HG03558 (cell line): ENCODE results near the gene MPRIP.
"Not testable (repeated sequence)": the region's sequence is repeated elsewhere in the genome, so short reads cannot be mapped to it uniquely, and the experiment has no call there.

ENCODE experiments used
- ATAC-seq: cut with Tn5 transposase; IDR thresholded peaks from one replicate; pipeline ENCODE4 v1.9.1; 2021; ENCODE audit warnings: moderate number of reproducible peaks; ENCODE audit not compliant: unreplicated experiment; ENCODE audit errors: extremely low read depth

Gene MPRIP, protein sequence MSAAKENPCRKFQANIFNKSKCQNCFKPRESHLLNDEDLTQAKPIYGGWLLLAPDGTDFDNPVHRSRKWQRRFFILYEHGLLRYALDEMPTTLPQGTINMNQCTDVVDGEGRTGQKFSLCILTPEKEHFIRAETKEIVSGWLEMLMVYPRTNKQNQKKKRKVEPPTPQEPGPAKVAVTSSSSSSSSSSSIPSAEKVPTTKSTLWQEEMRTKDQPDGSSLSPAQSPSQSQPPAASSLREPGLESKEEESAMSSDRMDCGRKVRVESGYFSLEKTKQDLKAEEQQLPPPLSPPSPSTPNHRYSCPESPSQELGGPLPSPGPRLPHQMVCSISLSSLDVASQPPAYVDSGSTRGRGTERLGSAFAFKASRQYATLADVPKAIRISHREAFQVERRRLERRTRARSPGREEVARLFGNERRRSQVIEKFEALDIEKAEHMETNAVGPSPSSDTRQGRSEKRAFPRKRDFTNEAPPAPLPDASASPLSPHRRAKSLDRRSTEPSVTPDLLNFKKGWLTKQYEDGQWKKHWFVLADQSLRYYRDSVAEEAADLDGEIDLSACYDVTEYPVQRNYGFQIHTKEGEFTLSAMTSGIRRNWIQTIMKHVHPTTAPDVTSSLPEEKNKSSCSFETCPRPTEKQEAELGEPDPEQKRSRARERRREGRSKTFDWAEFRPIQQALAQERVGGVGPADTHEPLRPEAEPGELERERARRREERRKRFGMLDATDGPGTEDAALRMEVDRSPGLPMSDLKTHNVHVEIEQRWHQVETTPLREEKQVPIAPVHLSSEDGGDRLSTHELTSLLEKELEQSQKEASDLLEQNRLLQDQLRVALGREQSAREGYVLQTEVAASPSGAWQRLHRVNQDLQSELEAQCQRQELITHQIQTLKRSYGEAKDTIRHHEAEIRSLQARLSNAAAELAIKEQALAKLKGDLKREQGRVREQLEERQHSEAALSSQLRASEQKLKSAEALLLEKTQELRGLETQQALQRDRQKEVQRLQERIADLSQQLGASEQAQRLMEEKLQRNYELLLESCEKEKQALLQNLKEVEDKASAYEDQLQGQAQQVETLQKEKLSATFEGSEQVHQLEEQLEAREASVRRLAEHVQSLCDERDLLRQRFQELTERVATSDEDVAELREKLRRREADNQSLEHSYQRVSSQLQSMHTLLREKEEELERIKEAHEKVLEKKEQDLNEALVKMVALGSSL (N-terminal part only)

DNA sequence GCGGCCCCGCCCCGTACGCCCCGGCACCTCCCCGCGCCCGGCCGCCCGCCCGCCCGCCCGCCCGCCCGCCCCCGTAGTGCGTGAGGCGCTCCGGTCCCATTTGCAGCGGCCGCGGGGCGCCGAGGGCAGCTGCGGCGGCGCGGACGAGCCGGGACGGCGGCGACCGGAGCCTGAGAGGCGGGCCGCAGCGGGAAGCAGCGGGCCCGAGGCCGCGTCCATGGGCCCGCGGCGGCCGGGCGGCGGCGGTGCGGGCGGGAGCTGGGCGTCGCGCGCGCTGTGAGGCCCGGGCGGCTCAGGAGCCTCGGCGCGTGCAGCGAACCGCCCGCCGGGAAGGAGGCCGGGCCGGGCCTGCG lies at the start of gene MPRIP:
MPRIP (plus strand) TSS at position 74 of the 353 bp plus-strand sequence. CDS start 392 bp downstream, outside the sequence.
- no peak for ATAC-seq

DNA sequence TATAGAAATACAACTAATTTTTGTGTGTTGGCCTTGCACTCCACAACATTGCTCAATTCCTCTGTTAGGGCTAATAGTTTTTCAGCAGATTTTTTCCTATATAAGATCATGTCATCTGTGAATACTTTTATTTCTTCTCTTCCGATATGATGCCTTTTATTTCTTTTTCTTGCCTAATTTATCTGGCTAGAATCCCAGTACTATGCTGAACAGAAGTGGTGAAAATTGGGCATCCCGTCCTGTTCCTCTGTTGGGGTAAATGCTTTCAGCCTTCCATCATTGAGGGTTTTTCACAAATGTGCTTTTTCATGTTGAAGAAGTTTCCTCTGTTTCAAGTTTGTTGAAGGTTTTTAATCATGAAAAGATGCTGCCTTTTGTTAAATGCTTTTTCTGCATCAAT lies 47.6 kb upstream of the MPRIP start:
- ATAC-seq, result no peak

DNA sequence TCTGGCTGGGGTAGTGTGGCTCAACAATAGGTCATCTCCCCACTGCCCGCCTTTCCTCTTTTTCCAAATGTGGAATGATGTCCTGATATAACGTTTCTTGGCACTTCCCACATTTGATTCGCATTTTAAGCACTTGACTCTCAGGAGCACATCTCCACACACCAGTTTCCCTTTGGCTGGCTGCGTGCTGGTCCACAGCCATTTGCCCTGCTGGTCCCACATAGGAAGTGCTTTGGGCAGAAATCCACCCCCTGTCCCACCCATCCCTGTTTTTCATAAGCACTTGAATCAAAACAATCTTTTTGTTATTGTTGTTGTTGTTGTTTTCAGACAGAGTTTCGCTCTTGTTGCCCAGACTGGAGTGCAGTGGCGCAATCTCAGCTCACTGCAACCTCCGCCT lies 46.3 kb upstream of the MPRIP start:
- ATAC-seq, result no peak

DNA sequence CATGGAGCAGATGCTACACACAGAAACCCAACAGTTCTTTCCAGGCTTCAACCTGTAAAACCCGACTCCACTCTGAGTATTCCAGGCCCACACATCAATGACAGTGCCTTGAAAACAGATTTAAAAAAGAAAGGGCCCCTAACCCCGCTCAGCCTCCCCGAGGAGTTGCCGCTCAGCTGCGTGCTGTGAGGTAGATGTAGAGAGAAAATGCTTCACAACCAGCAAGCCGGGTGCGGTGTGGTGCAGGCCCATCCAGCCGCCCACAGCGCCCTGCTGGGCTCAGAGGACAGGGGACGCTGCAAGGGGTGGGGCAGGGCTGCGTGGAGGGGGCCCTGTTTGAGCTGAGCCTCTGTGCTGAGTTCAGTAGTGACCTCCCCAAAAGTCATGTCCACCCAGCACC lies 45.5 kb upstream of the MPRIP start:
- ATAC-seq, result not testable (repeated sequence)

DNA sequence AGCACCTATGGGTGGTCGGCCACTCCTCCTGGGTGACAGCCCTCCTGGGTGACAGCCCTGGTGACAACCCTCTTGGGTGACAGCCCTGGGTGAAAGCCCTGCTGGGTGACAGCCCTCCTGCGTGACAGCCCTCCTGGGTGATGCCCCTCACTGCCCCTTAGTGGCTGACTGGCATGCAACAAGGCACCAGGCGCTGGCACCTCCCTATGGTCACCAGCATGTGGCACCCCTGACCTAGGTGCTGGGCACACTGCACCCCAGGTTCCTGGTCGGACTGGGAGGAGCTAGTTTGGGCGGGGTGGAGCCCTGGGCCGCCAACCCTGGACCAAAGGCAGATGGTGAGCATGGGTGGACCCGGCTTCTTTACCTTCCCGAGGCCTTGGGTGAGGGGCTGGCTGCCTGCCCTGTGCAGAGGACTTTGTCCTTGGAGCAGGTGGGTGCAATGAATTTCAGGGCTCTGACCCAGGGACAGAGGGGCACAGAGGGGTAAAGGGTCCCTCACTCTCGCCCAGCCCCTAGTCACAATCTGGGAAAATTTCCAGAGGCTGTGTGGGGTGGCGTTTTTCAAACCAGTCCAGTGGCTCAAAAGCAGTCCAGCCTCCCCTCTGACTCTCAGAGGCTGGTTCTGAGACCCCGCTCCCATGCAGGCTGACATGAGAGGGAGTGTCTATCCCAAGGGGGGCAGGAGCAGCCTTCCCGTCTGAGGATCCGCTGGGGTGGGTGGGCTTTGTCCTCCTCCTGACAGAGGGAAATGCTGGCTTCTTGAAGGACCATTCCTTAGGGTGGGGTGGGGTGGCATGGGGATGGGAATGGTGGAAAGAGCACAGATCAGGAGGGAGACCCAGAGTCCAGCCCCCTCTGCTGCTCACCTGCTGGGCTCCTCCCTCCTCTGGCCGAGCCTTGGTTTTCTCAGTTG lies 44.5 kb upstream of the MPRIP start:
- ATAC-seq, result no peak

DNA sequence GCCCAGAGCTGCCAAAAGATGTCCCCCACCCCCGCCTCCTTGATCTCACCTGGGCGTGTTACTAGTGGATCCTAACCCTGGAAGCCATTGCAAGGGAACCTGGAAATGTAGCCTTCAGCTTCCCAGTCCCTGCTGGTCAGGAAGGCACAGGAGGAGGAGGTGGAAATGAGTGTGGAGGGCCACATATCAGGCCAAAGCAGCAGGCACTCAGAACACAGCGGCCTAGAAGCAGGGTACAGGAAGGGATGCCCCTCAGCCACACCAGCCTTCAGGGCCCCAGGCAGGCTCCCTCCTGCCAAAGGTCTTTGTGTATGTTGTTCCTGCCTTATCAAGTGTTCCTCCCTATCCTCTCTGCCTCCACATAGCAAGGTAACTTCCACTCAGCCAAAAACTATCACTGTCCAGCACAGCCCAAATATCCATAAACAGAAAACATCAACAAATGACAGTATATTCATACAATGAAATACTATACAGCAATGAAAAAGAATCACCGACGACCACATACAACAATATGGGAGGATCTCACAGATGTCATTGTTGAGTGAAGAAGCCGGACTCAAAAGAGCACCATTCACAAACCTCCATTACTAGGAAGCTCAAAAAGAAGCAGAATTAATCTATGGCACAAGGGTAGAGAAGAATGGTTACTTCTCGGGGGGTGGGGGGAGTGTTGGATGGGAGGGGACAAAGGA lies 42.2 kb upstream of the MPRIP start:
- no peak for ATAC-seq

DNA sequence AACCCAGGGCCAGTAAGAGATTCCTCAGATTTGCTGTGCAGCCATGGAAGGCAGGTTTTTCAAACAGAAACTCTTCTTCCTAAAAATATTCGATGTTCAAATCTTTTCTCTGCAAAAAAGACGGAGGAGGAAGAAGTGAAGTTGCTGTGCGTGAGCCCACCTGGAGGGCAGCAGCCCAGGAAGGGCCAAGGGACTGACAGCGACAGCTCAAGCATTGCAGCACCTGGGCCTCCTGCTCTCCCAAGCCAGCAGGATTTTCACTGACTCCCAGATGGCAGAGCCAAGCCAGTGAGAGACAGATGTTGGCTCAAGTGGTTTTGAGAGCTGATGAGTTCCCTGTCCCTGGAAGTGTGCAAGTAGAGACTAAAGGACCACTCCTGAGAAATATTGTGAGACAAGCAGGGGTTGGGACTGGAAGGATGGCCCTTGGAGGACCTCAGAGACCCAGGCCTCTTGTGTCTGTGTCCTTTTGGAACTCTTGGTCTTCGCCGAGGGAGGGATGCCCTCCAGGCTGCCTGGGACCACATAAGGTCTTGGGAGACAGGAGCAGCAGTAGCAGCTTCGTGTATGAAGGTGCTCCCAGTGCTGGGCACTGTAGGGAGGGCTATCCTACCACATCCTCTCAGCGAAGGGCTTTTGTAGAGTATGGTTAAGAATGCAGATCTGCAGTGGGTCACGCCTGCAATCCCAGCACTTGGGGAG lies 41.0 kb upstream of the MPRIP start:
- ATAC-seq, result no peak

DNA sequence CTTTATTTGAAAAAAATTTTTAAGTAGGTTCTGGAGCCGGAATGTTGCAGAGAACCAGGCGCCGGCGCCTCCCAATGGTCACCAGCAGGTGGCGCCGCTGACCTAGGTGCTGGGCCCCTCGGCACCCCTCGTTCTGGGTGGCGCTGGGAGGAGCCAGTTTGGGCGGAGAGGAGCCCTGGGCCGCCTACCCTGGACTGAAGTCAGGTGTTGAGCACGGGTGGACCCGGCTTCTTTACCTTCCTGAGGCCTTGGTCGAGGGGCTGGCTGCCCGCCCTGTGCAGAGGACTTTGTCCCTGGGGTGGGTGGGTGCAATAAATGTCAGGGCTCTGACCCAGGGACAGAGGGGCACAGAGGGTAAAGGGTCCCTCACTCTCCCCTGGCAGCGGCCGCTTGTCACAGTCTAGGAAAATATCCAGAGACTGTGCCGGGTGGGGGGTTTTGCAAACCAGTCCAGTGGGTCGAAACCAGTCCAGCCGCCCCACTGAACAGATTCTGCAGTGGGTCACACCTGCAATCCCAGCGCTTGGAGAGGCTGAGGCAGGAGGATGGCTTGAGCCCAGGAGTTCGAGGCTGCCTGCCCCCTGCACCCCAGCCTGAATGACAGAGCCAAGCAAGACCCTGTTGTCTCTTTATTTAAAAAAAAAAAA lies 40.3 kb upstream of the MPRIP start:
- ATAC-seq, result no peak

DNA sequence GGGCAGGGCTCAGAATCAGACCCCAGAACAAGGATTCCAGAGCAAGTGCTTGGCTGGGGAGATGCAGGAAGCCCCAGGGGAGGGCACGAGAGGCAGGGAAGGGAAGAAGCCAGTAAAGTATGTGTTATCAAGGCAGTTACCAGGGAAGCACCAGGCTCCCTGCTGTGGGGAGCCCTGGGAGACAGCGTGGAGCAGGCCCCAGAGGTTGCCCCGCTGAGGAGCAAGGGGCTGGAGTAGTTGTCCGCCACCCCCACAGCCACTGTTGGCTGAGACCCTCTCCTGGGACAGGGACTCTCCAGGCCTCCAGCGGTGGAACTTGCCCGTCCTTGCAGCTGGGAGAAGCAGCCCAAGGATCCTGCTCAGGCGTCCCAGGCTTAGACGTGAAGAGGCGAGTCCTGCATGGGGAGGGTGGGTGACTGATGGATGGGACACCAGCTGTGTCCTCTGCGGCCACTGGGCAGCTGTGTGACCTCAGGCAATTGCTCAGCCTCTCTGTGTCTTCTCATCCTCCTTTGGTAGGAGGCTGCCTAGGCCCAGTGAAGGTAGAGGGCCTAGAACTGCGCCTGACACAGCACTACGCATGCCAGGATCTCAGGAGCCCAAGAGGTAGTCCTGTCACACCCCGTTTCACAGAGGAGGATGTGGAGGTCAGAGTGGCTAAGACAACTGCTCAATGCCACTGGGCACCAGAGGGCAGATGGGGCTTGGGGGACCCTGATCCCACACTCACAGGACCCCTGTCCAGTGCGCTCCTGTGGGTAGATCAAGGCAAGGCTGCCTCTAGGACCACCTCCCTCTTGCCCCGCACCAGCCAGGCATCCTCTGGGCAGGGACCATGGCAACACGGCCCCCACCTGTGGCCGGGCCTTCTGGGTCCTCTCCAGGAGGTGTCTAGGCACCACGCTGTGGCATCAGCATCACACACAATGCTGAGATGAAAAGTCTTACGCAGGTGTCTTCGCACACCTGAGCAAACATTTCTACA lies 39.2 kb upstream of the MPRIP start:
- not testable (repeated sequence) for ATAC-seq

DNA sequence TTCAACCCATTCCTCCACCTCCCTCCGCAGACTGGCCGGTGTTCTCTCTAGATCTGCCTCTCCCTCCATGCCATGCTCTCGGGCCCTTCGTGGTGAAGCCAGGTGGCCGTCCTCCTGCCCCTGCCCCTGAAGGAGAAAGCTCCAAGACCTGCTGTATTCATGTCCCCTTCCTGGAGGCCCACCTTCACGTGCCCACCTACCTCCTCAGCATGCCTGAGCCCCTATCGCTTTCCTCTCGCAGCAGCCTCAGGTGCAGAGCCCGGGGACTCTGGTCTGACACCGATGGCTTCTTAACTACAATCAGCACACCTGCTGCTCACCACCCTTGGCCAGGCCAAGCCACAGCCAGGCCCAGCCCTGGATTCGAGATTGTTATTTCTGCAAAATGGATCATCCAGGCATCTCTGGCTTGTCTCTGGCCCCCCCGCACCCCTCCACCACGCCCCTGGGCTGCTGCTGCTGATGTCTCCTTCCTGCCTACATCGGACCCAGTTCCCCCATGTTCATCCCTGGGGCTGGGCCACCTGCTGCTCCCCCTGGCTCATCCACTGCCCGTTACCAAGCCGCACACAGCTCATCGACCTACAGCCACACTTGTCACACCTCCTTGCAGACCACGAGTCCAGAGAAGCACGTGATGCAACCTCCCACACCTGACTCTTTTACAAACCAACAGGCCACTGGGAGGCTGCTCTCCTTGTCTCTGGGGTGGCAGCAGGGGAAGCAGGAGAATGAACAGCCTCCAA lies 37.8 kb upstream of the MPRIP start:
- no peak for ATAC-seq

DNA sequence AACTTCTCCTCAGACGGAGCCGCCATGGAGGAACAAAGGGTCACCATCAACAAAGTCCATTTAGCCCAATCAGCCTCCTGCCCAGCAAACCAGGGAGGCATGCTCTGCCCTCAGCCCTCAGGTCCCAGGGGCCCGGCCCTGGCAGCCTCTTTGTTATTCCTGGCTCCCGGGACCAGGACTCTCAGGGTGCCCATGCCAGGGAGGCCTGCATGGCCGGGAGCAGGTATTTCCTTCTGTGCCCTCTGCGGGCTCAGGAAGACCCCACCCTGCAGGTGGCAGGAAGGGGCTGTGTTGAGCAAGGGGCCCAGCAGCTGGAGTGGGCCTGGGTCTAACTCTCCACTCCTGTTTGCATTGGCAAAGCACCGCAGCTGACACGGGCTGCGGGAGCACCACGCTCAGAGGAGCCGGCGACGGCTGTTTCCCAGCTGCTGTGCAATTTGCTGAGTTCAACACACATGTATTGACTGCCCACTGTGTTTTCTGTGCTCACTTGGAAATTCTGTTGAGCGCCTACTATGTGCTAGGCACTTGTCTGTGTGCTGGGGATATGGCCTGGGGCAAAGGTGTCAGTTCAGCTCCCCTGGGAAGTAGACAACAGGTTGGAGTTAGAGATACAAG lies 37.2 kb upstream of the MPRIP start:
- ATAC-seq, result not testable (repeated sequence)

DNA sequence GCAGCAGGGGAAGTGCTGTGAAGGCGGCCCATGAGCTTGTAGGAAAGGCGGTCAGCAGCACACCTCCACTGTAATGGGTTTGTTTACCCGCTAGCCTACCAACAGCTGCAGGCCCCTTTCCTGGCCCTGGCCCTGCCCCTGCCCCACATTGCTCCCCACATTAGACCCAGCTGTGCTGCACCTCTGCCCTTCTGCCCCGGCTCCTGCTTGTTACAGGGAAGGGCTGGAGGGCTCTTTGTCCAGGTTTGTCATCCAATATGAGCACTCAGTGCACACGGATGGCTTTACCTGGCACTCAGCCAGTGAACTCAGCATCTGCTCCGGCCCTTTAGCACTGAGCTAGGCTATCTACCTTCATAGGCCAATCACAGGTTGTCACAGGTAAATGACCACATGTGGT lies 34.4 kb upstream of the MPRIP start:
- ATAC-seq, result not testable (repeated sequence)

DNA sequence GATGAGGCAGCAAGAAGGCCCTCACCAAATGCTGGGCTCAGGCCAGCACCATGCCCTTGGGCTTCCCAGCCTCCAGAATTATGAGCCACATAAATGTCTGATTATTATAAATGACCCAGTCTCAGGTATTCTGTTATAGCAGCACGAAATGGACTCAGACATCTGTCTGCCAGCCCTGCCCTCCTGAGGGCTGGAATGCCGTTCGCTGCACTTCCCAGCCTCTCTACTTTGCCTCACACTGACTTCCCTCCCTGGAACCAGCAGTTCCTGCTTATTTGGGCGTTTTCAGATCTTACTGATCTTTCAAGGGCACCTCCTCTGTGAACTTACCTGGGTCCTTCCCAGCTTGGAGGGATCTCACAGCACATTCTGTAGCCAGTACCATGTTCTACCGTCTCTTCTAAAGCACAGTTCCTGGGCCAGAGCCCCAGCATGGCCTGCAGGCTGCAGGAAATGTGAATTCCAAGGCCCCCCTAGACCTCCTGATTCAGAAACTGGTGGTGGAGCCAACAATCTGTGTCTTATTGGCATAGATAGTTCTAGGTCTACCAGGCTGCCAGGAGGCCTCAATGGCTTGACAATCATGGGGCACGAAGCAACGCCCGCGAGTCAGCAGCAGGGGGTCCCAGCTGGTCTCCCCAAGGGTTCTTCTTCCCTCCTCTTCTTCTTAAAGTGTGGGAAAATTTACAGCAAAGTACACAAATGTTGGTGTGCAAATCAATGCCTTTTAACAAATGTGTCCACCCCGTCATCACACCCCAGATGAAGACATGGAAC lies 33.4 kb upstream of the MPRIP start:
- ATAC-seq, result not testable (repeated sequence)

DNA sequence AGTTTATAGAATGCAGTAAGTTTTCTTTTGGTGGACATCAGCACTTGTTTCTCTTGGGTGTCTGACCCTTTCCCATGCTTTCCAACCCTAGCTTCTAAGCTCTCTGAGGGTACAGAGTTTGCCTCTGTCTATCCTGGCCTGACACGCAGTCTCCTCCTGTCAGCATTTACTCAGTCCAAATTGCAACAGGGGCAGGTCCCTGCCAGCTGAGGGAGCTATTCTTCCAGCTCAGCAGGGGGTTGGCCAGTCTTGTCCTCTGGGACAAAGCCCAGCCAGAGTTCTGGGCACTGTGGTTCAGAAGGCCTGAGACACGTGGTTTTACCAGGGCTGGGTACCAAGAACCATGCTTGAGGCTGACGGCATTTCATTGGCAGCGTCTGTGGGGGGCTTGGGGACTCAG lies 32.3 kb upstream of the MPRIP start:
- not testable (repeated sequence) for ATAC-seq

DNA sequence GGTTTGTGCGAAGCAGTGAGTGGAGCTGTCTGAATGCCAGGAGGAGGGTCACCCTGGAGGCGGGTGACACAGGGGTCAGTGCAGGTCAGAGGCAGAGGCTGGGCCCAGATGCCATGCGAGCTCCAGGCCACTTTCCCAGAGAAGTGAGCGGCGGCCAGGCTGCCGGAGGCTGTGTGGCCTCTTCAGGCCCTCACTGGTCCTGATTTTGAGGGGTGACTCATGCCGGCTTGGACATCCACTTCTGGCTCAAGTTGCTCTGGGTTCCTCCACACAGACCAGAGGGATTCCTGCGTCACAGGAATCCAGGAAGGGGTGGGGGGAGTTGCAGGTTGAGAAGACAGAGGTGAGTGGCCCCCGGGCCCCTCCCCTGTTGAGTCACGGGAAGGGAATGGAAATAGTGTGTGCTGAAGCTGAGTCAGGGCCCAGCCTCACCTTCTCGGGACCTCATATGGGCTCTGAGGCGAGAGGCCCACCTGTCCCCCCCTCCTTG lies 31.7 kb upstream of the MPRIP start:
- ATAC-seq, result not testable (repeated sequence)
